Esophagus squamous epithelium (tissue), 5 donors: Measurements from ENCODE around the gene MMP25. TPM values are rescaled to one million over a fixed set of nuclear protein-coding genes. Genes with fewer than 3 reads are reported as not detected.

Experiments used
- DNase-seq: peaks from one replicate; lab custom pipeline; 2025; lab: John Stamatoyannopoulos, UW
- H3K27ac ChIP-seq, 4 donors: fragments of 200-600 bp; sonication (generic); one replicate each; pipeline ENCODE4 v1.5.1; 2016 to 2019; ENCODE audit warnings: mild to moderate bottlenecking in 1 of 4
- H3K27me3 ChIP-seq, 4 donors: fragments of 200-600 bp; sonication (generic); 1 replicate in 3 of 4; 2 replicates in 1 of 4; pipeline versions ENCODE4 v1.5.1 to v1.6.0; 2017 to 2021; ENCODE audit warnings: antibody characterized with exemption in 1 of 4
- H3K36me3 ChIP-seq, 3 donors: fragments of 200-600 bp; sonication (generic); one replicate each; pipeline ENCODE4 v1.5.1; 2016 to 2019
- H3K4me1 ChIP-seq, 3 donors: fragments of 200-600 bp; sonication (generic); one replicate each; pipeline ENCODE4 v1.5.1; 2017 to 2019
- H3K4me3 ChIP-seq, 4 donors: fragments of 200-600 bp; sonication (generic); 1 replicate in 3 of 4; 2 replicates in 1 of 4; pipeline ENCODE4 v1.5.1; 2016 to 2019; ENCODE audit warnings: mild to moderate bottlenecking in 2 of 4, moderate library complexity in 1 of 4
- H3K9me3 ChIP-seq, 3 donors: fragments of 200-600 bp; sonication (generic); one replicate each; pipeline ENCODE4 v1.5.1; 2016 to 2019
- CTCF ChIP-seq, 6 experiments: fragments of 450-650 bp in 4 of 6; fragments of 200-600 bp in 2 of 6; sonication (generic) in 2 of 6; IDR thresholded peaks; one replicate each; pipeline ENCODE4 v1.5.1; 2016 to 2019; ENCODE audit warnings: antibody characterized with exemption in 6 of 6, mild to moderate bottlenecking in 4 of 6, moderate library complexity in 4 of 6
- POLR2A ChIP-seq, 4 donors: fragments of 450-650 bp; IDR thresholded peaks; one replicate each; pipeline ENCODE4 v1.6.1; 2017; ENCODE audit warnings: antibody characterized with exemption in 4 of 4, mild to moderate bottlenecking in 4 of 4, moderate library complexity in 3 of 4
- WGBS, 2 donors: methylation state at CpG; one replicate each; pipeline ENCODE4 v1.1.5; 2018; 5-methylcytosine and 5-hydroxymethylcytosine counted together
- intact Hi-C: fragments of 100-400 bp; cut with DNase I; formaldehyde crosslinking; loops from one replicate; pipeline ENCODE4 v1.15.0; 2022
- total RNA-seq, 4 donors: library from RNA; depleted of rRNA; stranded (reverse); fragments of >200 nt; gene quantifications; one replicate each; pipeline ENCODE4 v1.1.0, GENCODE V29; 2016
- donor health status: DM: yes; HTN: yes; CAD: no.

MMP25 gene
- total RNA-seq, 4 donors from 2014 or later = 0.19 to 1.4 (median 0.61) TPM

GRCh38 chr16:3056336-3057180 is 10.2 kb downstream of the MMP25 start:
- no peak for TF ChIP-seq CTCF (IDR thresholded peaks at IDR 0.05)

GRCh38 chr16:3057181-3058138 is 11.1 kb downstream of the MMP25 start:
- no peaks in the 10 kb centered on the region for H3K9me3 ChIP-seq
- H3K27ac ChIP-seq = no peak overlapping the region
- TF ChIP-seq POLR2A (IDR thresholded peaks at IDR 0.05) = no peak
- TF ChIP-seq CTCF (IDR thresholded peaks at IDR 0.05) = no peak
- intact Hi-C loops = loop anchor here (5.0 kb wide), 1 partner anchor 70 kb away; no protein-coding TSS in a partner anchor
- peaks cover 0 to 9% (median 0%) of the 10 kb centered on the region in 4 donors for H3K27me3 ChIP-seq
- 79 to 83% methylated on average over 12 to 19 of the region's 22 CpGs for whole genome bisulfite sequencing, 2 donors
- no peak for DNase-seq
- H3K4me3 ChIP-seq = peak overlapping the region in 2 of 4 donors; percentile 85 to 90
- no peaks in the 10 kb centered on the region for H3K36me3 ChIP-seq
- peaks cover 16 to 29% (median 16%) of the 10 kb centered on the region in 3 donors for H3K4me1 ChIP-seq

More at GRCh38 chr16:3056336-3057180, 10.2 kb downstream of the MMP25 start:
- Histone ChIP-seq H3K36me3 (no peaks in the 10 kb centered on the region), H3K27ac (no peak overlapping the region), H3K4me1 (peaks cover 16 to 35% (median 16%) of the 10 kb centered on the region in 3 donors), H3K27me3 (peaks cover 0 to 17% (median 0%) of the 10 kb centered on the region in 4 donors), H3K9me3 (no peaks in the 10 kb centered on the region), H3K4me3 (no peak overlapping the region)
- no peak for DNase-seq
- intact Hi-C loops = loop anchor here (5.0 kb wide), 1 partner anchor 71 kb away; no protein-coding TSS in a partner anchor
- 75 to 77% methylated on average over 6 to 9 of the region's 19 CpGs for WGBS, 2 donors

GRCh38 chr16:3058139-3059030 is 12.0 kb downstream of the MMP25 start:
- Histone ChIP-seq H3K27ac (peak overlapping the region; percentile 78 to 84 (median 82)), H3K27me3 (peaks cover 0 to 9% (median 0%) of the 10 kb centered on the region in 4 donors), H3K36me3 (no peaks in the 10 kb centered on the region), H3K4me1 (peaks cover 16 to 28% (median 16%) of the 10 kb centered on the region in 3 donors), H3K9me3 (no peaks in the 10 kb centered on the region), H3K4me3 (peak overlapping the region; percentile 58 to 90 (median 82))
- TF ChIP-seq POLR2A (IDR thresholded peaks at IDR 0.05) (no peak), CTCF (IDR thresholded peaks at IDR 0.05) (peak in 2 of 6 experiments; percentile 8 to 11)
- WGBS, 2 donors = 9 to 20% methylated on average over 2 to 13 of the region's 77 CpGs
- intact Hi-C loops = loop anchor here (5.0 kb wide), 1 partner anchor 69 kb away; no protein-coding TSS in a partner anchor
- DNase-seq = no peak

- Histone ChIP-seq H3K4me3 (peak overlapping the region; percentile 58 to 90 (median 82)), H3K9me3 (no peaks in the 10 kb centered on the region), H3K36me3 (no peaks in the 10 kb centered on the region), H3K27ac (peak overlapping the region; percentile 78 to 84 (median 82)), H3K27me3 (peaks cover 0 to 9% (median 0%) of the 10 kb centered on the region in 4 donors), H3K4me1 (peaks cover 16 to 28% (median 16%) of the 10 kb centered on the region in 3 donors)
- TF ChIP-seq POLR2A (IDR thresholded peaks at IDR 0.05) (peak in 1 of 4 donors; percentile 38), CTCF (IDR thresholded peaks at IDR 0.05) (peak; percentile 87 to 100 (median 98))
- no peak for DNase-seq
- intact Hi-C loops = loop anchor here (5.0 kb wide), 1 partner anchor 68 kb away; no protein-coding TSS in a partner anchor
- WGBS, 2 donors = 0% methylated on average over 1 to 3 of the region's 67 CpGs
Observed at GRCh38 chr16:3059041-3059722, 12.8 kb downstream of the MMP25 start.
